Skin epidermis (tissue), 12 donors: ENCODE measurements around the gene ERMP1.
"Not testable (repeated sequence)": the region's sequence is repeated elsewhere in the genome, so short reads cannot be mapped to it uniquely, and the experiment has no call there.

ENCODE experiments used
- H3K27ac ChIP-seq, 21 experiments: fragments of 200-600 bp; sonication (generic) in 11 of 21; one replicate each; pipeline ENCODE4 v1.5.0; 2020; ENCODE audit warnings: mild to moderate bottlenecking in 3 of 21, inconsistent platforms in 2 of 21, moderate library complexity in 2 of 21
- H3K4me3 ChIP-seq, 7 experiments: fragments of 200-600 bp; sonication (generic) in 2 of 7; one replicate each; pipeline ENCODE4 v1.5.0; 2020; ENCODE audit warnings: inconsistent platforms in 2 of 7, mild to moderate bottlenecking in 2 of 7, moderate library complexity in 1 of 7

Gene ERMP1, protein sequence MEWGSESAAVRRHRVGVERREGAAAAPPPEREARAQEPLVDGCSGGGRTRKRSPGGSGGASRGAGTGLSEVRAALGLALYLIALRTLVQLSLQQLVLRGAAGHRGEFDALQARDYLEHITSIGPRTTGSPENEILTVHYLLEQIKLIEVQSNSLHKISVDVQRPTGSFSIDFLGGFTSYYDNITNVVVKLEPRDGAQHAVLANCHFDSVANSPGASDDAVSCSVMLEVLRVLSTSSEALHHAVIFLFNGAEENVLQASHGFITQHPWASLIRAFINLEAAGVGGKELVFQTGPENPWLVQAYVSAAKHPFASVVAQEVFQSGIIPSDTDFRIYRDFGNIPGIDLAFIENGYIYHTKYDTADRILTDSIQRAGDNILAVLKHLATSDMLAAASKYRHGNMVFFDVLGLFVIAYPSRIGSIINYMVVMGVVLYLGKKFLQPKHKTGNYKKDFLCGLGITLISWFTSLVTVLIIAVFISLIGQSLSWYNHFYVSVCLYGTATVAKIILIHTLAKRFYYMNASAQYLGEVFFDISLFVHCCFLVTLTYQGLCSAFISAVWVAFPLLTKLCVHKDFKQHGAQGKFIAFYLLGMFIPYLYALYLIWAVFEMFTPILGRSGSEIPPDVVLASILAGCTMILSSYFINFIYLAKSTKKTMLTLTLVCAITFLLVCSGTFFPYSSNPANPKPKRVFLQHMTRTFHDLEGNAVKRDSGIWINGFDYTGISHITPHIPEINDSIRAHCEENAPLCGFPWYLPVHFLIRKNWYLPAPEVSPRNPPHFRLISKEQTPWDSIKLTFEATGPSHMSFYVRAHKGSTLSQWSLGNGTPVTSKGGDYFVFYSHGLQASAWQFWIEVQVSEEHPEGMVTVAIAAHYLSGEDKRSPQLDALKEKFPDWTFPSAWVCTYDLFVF

DNA sequence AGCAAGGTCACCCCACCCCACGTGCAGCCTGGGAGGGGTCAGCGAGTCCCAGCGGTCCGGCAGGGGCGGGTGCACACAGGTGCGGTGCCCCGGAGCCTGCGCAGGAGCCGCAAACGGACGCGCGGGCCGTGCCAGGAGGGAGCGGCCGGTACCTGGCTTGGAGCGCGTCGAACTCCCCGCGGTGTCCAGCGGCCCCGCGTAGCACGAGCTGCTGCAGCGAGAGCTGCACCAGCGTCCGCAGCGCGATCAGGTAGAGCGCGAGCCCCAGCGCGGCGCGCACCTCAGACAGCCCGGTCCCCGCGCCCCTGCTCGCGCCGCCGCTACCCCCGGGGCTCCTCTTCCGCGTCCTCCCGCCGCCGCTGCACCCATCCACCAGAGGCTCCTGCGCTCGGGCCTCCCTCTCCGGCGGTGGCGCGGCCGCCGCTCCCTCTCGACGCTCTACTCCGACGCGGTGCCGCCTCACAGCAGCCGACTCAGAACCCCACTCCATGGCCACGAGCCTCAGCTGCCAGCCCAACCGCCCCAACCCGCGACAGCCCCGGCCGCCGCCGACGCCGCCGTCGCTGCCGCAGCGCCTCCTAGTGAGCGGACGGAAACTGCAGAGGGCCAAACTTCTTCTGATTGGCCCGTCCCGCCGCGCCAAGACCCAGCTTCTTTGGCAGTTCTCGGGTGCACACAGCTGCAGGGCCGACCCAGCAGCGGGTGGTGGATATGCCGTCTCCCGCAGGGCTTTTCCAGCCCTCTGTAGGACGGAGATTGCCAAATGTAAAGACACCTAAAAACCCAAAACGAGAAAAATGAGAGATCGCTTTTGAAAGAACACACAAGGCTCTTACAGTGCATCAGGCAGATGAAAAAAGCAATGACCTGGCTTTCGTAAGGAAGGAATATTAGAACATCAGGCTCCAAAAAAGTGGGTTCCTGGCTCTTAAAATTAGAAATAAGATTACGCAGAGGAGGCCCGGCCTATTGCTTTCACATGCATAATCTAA lies at the start of gene ERMP1:
TSS of gene ERMP1 (minus strand) at position 580 of the 992 bp plus-strand sequence. CDS start at position 490, 90 bp downstream.
- H3K4me3 ChIP-seq: peak within 1 kb of the TSS; percentile 52 to 99 (median 80)
- H3K27ac ChIP-seq: peak within 1 kb of the TSS in 20 of 21 experiments; percentile 53 to 94 (median 80)

DNA sequence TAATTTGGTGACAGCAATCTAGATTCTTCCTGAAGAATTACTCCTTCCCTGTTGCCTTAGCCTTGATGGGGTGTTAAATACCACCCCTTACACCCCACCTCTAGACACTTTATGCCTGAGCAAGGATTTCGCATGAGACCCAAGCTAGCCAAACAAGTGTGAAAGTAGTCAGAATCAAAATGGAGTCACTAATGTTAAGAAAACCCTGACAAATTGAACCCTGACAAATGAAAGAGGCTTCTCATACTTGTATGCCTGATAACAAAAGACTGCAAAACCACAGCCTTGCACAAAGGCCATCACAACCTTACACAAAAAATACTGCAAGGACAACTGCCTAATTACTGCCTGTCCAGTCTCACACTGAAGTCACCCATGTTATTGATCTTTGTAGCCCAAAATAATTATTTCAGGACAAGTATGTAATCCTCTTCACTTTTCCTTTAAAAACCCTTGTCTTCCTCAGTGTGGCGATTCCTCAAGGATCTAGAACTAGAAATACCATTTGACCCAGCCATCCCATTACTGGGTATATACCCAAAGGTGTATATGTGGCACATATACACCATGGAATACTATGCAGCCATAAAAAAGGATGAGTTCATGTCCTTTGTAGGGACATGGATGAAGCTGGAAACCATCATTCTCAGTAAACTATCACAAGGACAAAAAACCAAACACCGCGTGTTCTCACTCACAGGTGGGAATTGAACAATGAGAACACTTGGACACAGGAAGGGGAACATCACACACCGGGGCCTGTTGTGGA lies 49.5 kb upstream of the ERMP1 start:
- H3K4me3 ChIP-seq, H3K27ac ChIP-seq: not testable (repeated sequence)

DNA sequence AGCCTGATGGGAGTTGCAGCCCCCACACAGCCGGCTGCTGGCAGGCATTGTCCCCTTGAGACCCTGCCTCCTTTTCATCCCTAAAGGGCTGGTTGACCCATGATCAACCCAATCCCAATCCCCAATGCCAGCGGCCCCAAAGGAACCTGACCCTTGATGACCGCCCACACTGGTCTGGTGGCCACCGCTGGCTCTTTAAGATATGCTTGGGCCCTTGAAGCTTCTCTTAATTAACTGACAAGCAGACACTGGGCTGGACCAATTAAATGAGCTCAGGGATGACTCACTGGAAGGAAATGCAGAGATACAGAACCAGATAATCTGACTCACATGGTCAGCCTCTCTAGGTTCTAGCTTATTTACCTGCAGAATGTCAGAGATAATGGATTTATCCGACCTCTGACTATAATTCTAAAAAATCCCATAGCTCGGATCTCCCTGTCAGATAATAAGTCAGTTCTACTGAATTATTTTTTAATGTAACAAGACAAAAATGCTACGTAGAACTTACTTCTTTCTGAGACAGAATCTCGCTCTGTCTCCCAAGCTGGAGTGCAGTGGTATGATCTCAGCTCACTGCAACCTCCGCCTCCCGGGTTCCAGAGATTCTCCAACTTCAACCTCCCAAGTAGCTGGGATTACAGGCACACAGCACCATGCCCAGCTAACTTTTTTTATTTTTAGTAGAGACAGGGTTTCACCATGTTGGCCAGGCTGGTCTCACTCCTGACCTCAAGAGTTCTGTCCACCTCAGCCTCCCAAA lies 46.7 kb upstream of the ERMP1 start:
- Histone ChIP-seq H3K4me3 (no peak overlapping the region), H3K27ac (peak overlapping the region in 10 of 21 experiments; percentile 17 to 71 (median 48))

DNA sequence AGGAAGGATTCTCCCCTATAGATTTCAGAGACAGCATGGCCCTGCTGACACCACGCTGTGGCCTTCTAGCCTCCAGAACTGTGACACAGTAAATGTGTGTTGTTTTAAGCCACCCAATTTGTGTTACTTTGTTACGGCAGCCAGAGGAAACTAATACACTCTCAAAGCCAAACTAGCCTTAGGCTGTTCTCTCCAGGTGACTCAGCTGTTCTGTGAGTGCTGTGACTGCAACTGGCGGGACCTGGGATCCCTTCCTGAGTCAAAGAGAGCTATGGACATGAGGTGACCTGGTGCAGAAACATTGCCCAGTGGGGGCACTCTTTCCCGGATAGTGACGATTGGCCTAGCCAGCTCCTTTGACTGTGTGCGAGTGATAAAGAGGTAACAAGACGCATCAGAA lies 43.8 kb upstream of the ERMP1 start:
- H3K4me3 ChIP-seq: no peak overlapping the region
- H3K27ac ChIP-seq: no peak overlapping the region

DNA sequence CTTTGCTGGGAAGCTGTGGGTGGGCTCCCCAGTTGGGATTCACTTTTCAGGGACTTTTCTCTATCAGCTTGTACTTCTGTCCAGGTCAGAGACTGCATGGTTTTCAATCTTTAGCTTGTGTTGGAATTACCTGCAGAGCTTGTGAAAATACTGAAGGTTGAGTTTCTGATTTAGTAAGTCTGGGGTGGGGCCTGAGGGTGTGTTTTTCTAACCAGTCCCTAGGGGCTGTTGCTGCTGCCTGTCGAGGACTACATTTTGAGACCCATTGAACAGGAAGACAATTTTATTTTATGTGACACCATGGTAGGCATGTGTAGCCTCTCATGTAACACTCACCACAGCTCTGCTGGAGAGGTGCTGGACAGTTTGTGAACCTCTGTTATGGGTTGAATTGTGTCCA lies 43.1 kb upstream of the ERMP1 start:
- H3K4me3 ChIP-seq: no peak overlapping the region
- no peak overlapping the region for H3K27ac ChIP-seq

DNA sequence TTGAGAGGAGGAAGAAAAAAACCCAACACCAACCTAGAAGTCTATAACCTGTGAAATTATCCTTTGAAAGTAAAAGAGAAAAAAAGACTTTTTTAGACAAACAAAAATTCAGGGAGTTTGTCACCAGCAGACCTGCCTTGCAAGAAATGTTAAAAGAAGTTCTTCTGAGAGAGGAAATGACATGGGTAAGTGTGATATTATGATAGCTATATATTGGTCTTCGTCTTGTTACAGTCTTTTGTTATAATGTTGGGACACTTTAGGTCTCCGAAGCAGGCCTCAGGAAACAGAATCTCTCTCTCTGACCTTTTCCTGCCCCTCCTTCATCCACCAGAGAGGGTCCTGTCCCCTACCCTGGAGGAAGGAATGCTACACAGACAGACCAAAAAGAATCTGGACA lies 41.1 kb upstream of the ERMP1 start:
- H3K4me3 ChIP-seq: no peak overlapping the region
- H3K27ac ChIP-seq: no peak overlapping the region

DNA sequence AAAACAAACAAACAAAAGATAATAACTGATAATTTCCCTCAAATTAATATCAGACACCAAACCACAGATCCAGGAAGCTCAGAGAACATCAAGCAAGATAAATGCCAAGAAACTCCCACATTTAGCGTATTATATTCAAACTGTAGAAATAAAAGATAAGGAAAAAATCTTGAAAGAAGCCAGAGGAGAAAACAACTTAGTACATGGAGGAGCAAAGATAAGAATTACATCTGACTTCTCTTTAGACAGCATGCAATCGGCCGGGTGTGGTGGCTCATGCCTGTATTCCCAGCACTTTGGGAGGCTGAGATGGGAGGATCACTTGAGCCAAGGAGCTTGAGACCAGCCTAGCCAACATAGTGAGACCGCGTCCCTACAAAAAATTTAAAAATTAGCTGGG lies 40.5 kb upstream of the ERMP1 start:
- H3K27ac ChIP-seq: no peak overlapping the region
- no peak overlapping the region for H3K4me3 ChIP-seq

DNA sequence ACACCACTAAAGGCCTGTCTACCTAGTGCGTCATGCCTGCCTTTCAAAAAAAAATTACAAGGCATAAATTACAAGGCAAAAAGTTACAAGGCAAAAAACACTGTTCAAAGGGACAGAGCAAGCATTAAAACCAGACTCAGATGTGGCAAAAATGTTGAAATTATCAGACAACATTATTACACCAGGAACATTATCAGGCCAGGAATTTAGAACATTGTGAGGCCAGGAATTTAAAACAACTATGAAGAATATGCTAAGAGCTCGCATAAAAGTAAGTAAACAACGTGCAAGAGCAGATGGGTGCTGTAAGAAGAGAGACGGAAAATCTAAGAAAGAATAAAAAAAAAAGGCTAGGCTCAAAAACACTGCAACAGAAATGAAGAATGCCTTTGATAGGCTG lies 39.6 kb upstream of the ERMP1 start:
- no peak overlapping the region for H3K4me3 ChIP-seq
- H3K27ac ChIP-seq: peak overlapping the region in 4 of 21 experiments; percentile 5 to 47 (median 20)

DNA sequence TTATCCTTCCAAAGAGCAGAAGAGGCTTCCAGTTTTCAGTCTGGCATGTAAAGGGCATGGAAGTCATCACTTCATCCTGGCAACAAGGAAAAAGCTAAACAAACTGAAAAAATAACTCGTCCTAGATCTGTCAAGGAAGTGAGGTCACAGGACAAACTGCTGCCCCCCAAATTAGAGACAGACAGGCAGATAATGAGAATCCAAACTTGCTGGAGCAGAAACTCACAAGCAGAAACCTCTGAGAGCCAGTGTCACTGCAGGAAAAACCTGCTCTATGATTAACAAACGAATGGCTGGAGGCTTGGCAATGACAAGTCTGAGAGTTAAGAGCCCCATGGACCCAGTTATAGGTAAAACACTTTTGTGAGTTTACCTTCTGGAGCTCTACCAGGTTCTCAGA lies 38.9 kb upstream of the ERMP1 start:
- Histone ChIP-seq H3K4me3 (no peak overlapping the region), H3K27ac (peak overlapping the region in 7 of 21 experiments; percentile 5 to 47 (median 31))

DNA sequence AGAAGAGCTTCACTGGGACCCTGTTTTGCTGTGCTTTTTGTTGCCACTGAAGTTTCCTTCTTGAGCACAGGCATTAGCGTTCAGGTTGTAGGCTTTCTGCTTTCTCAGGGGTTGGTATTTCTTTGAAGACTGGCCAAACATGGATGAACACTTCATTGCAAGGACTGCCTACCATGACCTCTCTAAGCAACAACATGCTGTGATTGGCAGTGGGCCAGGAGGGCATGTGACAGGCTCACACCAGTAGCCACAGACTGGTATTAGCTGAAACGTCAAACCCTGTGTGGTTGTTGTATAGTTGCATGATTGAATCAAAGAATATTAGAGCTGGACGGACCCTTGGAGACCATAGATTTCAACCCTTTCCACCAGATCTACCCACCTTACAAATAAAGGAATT lies 37.8 kb upstream of the ERMP1 start:
- no peak overlapping the region for H3K4me3 ChIP-seq
- no peak overlapping the region for H3K27ac ChIP-seq

DNA sequence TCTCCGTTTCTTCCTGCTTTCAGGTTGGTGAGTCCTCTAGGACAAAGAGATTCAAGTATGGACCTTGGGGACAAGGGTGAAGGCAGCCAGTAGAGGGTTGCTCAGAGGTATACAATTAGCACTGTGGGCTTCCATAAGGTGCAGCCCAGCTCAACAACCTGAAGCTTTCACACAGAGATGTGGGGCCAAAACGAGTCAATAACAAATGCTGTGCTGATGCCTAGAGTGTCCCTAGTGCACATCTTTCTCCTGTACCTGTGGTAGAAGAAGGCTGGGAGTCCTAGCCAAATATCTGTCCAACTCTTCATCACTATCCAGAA lies 37.1 kb upstream of the ERMP1 start:
- Histone ChIP-seq H3K4me3 (no peak overlapping the region), H3K27ac (no peak overlapping the region)

DNA sequence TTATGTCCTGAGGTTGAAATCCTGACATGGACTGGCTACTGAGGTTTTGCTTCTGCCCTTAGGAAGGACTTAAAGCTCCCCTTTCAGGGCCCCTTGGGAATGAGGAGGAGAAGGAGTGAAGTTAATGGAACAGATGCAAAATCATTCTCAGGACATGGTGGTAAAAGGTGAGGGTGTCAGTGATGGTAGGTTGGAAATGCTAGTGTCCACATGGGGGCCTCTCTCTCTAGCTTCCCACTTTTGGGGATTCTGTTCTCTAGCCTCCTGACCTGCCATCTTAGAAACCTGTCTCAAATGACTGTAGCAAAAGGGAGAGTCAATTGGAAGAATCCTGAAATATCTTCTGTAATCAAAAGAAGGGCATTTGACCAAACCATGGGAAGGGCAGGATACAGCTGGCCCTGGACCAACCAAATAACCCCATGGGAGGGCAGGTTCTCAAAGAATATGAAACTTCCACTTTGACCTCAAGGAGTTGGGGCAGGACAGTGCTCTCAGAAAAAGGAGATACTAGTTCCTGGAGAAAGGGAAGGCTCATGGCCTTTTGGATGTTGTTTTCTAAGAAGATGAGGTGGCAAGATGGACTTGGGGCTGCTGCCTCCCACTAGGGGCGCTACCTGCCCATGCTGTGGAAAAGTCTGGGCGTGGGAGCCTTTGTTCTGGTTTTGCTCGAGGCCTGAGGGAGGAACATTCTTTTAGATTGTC lies 36.5 kb upstream of the ERMP1 start:
- Histone ChIP-seq H3K27ac (no peak overlapping the region), H3K4me3 (no peak overlapping the region)

DNA sequence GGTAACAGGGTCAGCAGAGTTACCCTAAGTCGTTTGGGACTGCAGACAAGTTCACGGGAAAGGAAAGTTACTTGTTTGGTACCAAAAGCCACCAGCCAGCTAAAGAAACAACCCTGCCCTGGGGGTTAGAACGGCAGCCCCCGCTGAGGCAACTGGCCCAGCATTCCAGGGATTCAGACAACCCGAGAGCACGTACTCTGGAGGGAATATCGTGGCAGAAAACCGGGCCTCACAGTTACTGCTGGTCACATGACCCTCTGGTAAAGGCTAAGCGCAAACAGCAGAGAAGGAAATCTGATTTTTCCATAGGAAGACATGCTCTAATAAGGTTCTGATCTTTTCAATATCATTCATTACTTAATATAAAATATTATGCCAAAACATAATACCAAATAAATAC lies 35.3 kb upstream of the ERMP1 start:
- no peak overlapping the region for H3K27ac ChIP-seq

DNA sequence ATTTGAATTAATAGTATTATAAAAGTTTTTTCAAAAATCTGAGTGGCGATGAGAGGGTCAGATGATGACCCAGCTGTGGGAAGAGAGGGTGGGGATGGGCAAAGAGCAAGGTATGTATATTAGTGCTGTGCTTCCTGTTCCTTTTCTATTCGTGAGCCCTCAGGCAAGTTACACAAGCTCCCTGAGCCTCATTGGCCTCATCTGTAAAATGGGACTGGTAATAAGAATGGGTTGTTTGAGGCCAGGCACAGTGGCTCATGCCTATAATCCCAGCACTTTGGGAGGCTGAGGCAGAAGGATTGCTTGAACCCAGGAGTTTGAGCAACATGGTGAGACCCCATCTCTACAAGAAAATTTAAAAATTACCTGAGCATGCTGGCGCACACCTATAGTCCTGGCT lies 33.8 kb upstream of the ERMP1 start:
- no peak overlapping the region for H3K27ac ChIP-seq
- H3K4me3 ChIP-seq: no peak overlapping the region

More for the DNA sequence above, 35.3 kb upstream of the ERMP1 start:
- no peak overlapping the region for H3K4me3 ChIP-seq

DNA sequence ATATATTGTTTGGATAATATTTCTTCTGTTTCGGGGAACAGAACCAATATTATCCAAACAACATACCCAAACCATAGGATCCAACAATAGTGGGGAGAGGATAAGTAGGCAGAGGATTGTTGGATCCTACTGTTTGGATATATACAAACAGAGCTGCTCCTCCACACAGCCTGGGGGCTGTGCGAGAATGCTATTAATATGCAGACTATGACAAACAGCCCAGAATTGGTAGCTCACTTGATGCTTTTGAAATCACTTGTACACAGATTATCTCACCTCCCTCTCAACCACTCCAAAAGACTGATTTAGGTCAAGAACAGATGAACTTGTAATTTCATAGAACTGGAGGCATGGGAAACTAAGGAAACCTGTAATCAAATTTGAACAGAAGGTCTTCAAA lies 33.4 kb upstream of the ERMP1 start:
- no peak overlapping the region for H3K4me3 ChIP-seq
- no peak overlapping the region for H3K27ac ChIP-seq

DNA sequence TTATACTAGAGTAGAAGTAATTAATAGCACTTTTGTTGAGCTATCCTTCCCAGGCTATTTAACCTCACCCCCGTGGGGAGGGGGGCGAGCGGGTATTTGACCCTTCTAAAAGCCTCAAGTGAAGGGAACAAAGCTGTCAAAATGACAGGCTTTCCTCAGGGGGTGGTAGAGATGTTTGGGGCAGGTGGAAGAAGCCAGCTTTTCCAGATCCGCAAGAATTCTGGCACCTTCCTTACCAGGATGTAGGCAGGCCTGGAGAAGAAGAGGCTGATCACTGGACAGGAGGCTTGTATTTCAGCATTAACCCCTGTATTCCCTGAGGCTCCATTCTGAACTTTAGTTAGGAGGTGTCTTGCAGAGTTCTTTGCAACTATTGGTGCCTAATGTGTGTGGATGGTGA lies 31.5 kb upstream of the ERMP1 start:
- H3K27ac ChIP-seq: no peak overlapping the region

DNA sequence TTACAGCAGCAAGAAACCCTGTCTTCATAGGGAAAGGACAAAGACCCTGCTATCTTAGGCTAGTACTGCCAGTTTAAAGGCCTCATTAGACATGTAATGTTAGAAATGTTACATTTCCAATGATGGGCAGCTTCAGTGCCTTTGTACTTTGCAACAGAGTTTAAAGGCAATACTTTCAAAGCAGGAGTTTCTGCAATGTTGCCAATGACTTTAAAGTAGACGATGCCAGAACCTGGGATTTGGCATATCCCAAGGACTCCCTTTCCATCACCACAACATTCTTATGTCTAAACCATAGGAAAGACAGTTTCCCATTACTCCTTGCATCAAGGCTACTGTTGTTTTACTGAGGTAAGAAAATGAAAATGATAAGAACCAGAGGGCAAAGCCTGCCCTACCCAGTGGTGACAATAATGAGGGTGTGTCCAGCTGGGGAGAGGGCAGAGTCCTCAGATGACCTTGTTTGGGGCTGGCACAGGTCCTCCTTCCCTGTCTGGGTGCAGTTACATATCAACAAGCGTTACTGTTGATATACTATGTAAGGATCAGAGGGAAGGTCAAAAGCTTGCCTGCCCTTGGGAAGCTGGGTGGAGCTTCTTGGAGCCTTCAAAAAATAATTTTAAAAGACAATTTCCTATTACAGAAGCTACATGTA lies 30.3 kb upstream of the ERMP1 start:
- H3K27ac ChIP-seq: no peak overlapping the region
- H3K4me3 ChIP-seq: no peak overlapping the region

More for the DNA sequence above, 31.5 kb upstream of the ERMP1 start:
- no peak overlapping the region for H3K4me3 ChIP-seq
